Measurements from ENCODE around the gene RANBP10. TPM values are rescaled to one million over a fixed set of nuclear protein-coding genes. Genes with fewer than 3 reads are reported as not detected.

RANBP10 gene
- total and polyA plus RNA-seq, 2 experiments from 2014 or later, result 9.0 to 13.6 TPM

- TF ChIP-seq EZH2 (IDR thresholded peaks at IDR 0.05; ENCODE audit: low read depth, unreplicated experiment), result no peak
- no peak for TF ChIP-seq NANOG (IDR thresholded peaks at IDR 0.05; ENCODE audit: borderline replicate concordance)
- no peak for TF ChIP-seq CREB1 (CRISPR knock-in tag; IDR thresholded peaks at IDR 0.05; ENCODE audit: low read depth)
- TF ChIP-seq JUNB (IDR thresholded peaks at IDR 0.05; ENCODE audit: unreplicated experiment), result no peak
- TF ChIP-seq, protein P1, sequence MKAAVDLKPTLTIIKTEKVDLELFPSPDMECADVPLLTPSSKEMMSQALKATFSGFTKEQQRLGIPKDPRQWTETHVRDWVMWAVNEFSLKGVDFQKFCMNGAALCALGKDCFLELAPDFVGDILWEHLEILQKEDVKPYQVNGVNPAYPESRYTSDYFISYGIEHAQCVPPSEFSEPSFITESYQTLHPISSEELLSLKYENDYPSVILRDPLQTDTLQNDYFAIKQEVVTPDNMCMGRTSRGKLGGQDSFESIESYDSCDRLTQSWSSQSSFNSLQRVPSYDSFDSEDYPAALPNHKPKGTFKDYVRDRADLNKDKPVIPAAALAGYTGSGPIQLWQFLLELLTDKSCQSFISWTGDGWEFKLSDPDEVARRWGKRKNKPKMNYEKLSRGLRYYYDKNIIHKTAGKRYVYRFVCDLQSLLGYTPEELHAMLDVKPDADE (IDR thresholded peaks at IDR 0.05), result no peak
- TF ChIP-seq POLR2AphosphoS5 (IDR thresholded peaks at IDR 0.05; ENCODE audit: low read depth), result no peak
These were observed 104.2 kb downstream of the RANBP10 start (continued) for GRCh38 chr16:67702130-67702529.

DNA sequence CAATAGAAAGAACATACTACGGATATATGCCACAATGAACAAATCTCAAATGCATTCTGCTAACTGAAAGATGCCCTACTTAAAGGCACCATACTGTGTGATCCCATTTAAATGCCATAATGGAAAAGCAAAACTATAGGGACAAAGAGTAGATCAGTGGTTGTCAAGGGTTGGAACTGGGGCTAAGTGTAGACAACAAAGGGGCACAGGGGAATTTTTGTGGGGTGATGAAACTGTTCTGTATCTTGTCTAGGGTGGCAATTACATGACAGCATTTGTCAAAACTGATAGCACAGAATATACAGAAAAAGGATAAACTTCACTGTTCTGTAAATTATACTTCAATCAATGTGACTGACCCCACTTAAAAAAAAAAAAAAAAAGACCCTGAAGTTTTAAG is 104.9 kb downstream of the RANBP10 start:
- Histone ChIP-seq H4K20me1 (replicated peaks; ENCODE audit: insufficient read depth) (peaks cover 15% of the 10 kb centered on the region), H3K27me3 (ENCODE audit: insufficient read depth) (no peaks in the 10 kb centered on the region), H3F3A (replicated peaks; ENCODE audit: low read depth) (no peaks in the 10 kb centered on the region), H3K4me2 (no peak overlapping the region), H3K27ac (ENCODE audit: low read depth) (no peak overlapping the region), H3K4me3 (no peak overlapping the region), H2AFZ (no peak overlapping the region), H3K36me3 (ENCODE audit: insufficient read depth) (no peaks in the 10 kb centered on the region), H3K4me1 (ENCODE audit: insufficient read depth) (no peaks in the 10 kb centered on the region), H3K79me2 (replicated peaks; ENCODE audit: insufficient read depth) (peaks cover 69% of the 10 kb centered on the region), H3K9me2 (ENCODE audit: insufficient read depth) (no peaks in the 10 kb centered on the region)
- no peak overlapping the region for H3K27ac Mint-ChIP-seq
- no peak overlapping the region for H3K4me3 Mint-ChIP-seq
- DNase-seq (ENCODE audit: low spot score) (no peak), ATAC-seq (no peak)
- H3K36me3 Mint-ChIP-seq (ENCODE audit: low read depth), result peaks cover 6% of the 10 kb centered on the region; the same call in 2 of the 3 replicates
- H3K4me1 Mint-ChIP-seq, result 0 out of 3 replicates have a peak, but pooled peaks cover 2% of the 10 kb centered on the region
- no peaks in the 10 kb centered on the region for H3K27me3 Mint-ChIP-seq (ENCODE audit: insufficient read depth, low read depth, poor library complexity)
- no peaks in the 10 kb centered on the region for H3K9me3 Mint-ChIP-seq
- no peak for TF ChIP-seq ZNF331 (CRISPR knock-in tag; IDR thresholded peaks at IDR 0.05; ENCODE audit: low read depth)
- TF ChIP-seq EZH2phosphoT487 (IDR thresholded peaks at IDR 0.05; ENCODE audit: unreplicated experiment), result no peak
- TF ChIP-seq, protein P2, sequence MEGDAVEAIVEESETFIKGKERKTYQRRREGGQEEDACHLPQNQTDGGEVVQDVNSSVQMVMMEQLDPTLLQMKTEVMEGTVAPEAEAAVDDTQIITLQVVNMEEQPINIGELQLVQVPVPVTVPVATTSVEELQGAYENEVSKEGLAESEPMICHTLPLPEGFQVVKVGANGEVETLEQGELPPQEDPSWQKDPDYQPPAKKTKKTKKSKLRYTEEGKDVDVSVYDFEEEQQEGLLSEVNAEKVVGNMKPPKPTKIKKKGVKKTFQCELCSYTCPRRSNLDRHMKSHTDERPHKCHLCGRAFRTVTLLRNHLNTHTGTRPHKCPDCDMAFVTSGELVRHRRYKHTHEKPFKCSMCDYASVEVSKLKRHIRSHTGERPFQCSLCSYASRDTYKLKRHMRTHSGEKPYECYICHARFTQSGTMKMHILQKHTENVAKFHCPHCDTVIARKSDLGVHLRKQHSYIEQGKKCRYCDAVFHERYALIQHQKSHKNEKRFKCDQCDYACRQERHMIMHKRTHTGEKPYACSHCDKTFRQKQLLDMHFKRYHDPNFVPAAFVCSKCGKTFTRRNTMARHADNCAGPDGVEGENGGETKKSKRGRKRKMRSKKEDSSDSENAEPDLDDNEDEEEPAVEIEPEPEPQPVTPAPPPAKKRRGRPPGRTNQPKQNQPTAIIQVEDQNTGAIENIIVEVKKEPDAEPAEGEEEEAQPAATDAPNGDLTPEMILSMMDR (conservative IDR thresholded peaks at IDR 0.05; ENCODE audit: low read depth in 2 of 2), result no peak
- TF ChIP-seq ZNF462 (CRISPR knock-in tag; IDR thresholded peaks at IDR 0.05), result no peak
- TF ChIP-seq NANOG (IDR thresholded peaks at IDR 0.05; ENCODE audit: borderline replicate concordance), result no peak
- TF ChIP-seq STAT1 (IDR thresholded peaks at IDR 0.05; ENCODE audit: unreplicated experiment), result no peak
- TF ChIP-seq JUNB (IDR thresholded peaks at IDR 0.05; ENCODE audit: unreplicated experiment), result no peak
- no peak for TF ChIP-seq POLR2AphosphoS5 (IDR thresholded peaks at IDR 0.05; ENCODE audit: low read depth)
- TF ChIP-seq, protein P3, sequence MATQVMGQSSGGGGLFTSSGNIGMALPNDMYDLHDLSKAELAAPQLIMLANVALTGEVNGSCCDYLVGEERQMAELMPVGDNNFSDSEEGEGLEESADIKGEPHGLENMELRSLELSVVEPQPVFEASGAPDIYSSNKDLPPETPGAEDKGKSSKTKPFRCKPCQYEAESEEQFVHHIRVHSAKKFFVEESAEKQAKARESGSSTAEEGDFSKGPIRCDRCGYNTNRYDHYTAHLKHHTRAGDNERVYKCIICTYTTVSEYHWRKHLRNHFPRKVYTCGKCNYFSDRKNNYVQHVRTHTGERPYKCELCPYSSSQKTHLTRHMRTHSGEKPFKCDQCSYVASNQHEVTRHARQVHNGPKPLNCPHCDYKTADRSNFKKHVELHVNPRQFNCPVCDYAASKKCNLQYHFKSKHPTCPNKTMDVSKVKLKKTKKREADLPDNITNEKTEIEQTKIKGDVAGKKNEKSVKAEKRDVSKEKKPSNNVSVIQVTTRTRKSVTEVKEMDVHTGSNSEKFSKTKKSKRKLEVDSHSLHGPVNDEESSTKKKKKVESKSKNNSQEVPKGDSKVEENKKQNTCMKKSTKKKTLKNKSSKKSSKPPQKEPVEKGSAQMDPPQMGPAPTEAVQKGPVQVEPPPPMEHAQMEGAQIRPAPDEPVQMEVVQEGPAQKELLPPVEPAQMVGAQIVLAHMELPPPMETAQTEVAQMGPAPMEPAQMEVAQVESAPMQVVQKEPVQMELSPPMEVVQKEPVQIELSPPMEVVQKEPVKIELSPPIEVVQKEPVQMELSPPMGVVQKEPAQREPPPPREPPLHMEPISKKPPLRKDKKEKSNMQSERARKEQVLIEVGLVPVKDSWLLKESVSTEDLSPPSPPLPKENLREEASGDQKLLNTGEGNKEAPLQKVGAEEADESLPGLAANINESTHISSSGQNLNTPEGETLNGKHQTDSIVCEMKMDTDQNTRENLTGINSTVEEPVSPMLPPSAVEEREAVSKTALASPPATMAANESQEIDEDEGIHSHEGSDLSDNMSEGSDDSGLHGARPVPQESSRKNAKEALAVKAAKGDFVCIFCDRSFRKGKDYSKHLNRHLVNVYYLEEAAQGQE (IDR thresholded peaks at IDR 0.05; ENCODE audit: unreplicated experiment), result no peak
